ENCODE measurements around the gene GSTA1.
"Not testable (repeated sequence)": the region's sequence is repeated elsewhere in the genome, so short reads cannot be mapped to it uniquely, and the experiment has no call there.

GSTA1 gene

DNA sequence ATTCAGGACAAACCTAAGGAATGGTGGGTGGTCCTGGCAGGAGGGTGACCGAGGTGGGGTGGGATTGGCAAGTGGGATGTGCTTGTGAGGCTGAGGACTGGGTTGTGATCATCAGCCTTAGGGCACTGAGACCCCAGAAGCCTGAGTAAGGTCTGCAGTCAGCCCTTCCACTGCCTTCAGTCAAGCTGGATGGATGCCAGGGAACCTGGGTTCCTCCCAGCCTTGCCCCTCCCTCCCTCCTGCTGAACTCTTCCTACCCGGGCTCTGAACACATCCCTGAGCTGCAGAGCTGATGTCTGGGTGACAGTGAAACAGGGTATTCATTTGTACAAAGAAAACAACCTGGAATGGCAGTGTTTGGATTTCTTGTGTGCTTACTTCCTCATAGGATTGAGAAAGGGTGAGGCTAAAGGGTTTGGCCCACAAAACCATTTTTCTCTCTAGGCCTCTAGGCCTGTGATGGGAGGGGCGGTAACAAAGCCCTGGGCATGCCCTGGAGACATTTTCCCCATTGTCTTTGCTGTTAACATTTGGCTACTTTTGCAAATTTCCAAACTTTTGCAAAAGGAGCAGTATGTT lies 20.8 kb downstream of the GSTA1 start:
- not testable (repeated sequence) for H3K36me3 ChIP-seq (ENCODE audit: control insufficient read depth in 5 of 5, insufficient read depth in 5 of 5, low read length in 5 of 5); H3K9me3 ChIP-seq (ENCODE audit: control insufficient read depth in 5 of 5, low read length in 5 of 5); H3K27ac ChIP-seq (ENCODE audit: low read depth, low read length); H3K4me1 ChIP-seq (ENCODE audit: control insufficient read depth in 5 of 5, insufficient read depth in 5 of 5, low read length in 5 of 5); H3K9ac ChIP-seq (ENCODE audit: low read length in 5 of 5); H3K4me3 ChIP-seq (ENCODE audit: low read depth in 1 of 5, low read length in 5 of 5); H3K27me3 ChIP-seq (ENCODE audit: control insufficient read depth in 5 of 5, insufficient read depth in 4 of 5, low read length in 5 of 5)

DNA sequence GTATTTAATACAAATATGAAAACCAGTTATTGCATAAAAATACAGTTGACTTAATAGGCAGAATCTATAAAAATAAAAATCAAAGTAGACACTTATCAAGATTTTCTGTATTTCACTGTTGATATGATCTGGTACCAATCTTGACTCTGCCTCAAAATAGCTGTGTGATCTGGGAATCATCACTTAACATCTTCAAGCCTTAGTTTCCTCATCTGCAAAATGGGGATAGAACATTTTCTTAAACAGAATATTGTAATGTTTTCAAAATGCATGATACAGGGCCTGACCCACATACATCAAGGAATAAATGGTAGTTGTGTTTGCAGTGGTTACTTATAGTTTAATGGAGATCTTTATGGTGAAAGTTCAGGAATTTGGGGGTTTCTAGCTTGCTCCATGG lies 21.4 kb downstream of the GSTA1 start:
- not testable (repeated sequence) for H3K4me3 ChIP-seq (ENCODE audit: low read depth in 1 of 5, low read length in 5 of 5); H3K9me3 ChIP-seq (ENCODE audit: control insufficient read depth in 5 of 5, low read length in 5 of 5); H3K4me1 ChIP-seq (ENCODE audit: control insufficient read depth in 5 of 5, insufficient read depth in 5 of 5, low read length in 5 of 5); H3K27me3 ChIP-seq (ENCODE audit: control insufficient read depth in 5 of 5, insufficient read depth in 4 of 5, low read length in 5 of 5); H3K27ac ChIP-seq (ENCODE audit: low read depth, low read length); H3K36me3 ChIP-seq (ENCODE audit: control insufficient read depth in 5 of 5, insufficient read depth in 5 of 5, low read length in 5 of 5); H3K9ac ChIP-seq (ENCODE audit: low read length in 5 of 5)

DNA sequence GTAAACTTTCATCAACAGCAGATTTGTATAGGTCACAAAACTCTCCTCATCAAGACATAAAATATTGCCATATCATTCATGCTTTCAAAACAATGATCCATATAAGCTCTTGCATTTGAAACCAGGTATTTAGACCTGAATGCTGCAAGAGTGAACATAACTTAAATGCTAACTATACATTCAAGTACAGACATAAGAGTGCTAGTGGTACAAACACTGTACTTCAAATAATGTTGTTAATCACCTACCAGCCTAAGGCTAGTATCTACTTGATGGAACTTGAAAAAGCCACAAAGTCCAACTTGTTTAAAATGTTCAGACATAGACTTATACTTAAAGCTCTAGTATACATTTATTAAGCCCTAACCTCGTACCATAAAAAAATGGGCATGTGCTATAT lies 24.4 kb downstream of the GSTA1 start:
- Histone ChIP-seq H3K27ac (ENCODE audit: low read depth, low read length) (no peak overlapping the region), H3K27me3 (ENCODE audit: control insufficient read depth in 5 of 5, insufficient read depth in 4 of 5, low read length in 5 of 5) (peaks cover 0 to 2% (median 0%) of the 10 kb centered on the region in 5 donors), H3K36me3 (ENCODE audit: control insufficient read depth in 5 of 5, insufficient read depth in 5 of 5, low read length in 5 of 5) (no peaks in the 10 kb centered on the region), H3K4me1 (ENCODE audit: control insufficient read depth in 5 of 5, insufficient read depth in 5 of 5, low read length in 5 of 5) (no peaks in the 10 kb centered on the region), H3K9me3 (ENCODE audit: control insufficient read depth in 5 of 5, low read length in 5 of 5) (no peaks in the 10 kb centered on the region), H3K9ac (ENCODE audit: low read length in 5 of 5) (no peak overlapping the region), H3K4me3 (ENCODE audit: low read depth in 1 of 5, low read length in 5 of 5) (no peak overlapping the region)

DNA sequence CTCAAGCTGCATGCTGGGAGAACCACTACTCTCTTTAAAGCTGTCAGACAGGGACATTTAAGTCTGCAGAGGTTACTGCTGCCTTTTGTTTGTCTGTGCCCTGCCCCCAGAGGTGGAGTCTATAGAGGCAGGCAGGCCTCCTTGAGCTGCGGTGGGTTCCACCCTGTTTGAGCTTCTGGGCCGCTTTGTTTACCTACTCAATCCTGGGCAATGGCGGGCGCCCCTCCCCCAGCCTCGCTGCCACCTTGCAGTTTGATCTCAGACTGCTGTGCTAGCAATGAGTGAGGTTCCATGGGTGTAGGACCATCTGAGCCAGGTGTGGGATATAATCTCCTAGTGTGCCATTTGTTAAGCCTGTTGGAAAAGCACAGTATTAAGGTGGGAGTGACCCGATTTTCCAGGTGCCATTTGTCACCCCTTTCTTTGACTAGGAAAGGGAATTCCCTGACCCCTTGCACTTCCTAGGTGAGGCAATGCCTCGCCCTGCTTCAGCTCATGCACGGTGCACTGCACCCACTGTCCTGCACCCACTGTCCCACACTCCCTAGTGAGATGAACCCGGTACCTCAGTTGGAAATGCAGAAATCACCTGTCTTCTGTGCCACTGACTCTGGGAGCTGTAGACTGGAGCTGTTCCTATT lies 26.8 kb downstream of the GSTA1 start:
- not testable (repeated sequence) for H3K9me3 ChIP-seq (ENCODE audit: control insufficient read depth in 5 of 5, low read length in 5 of 5); H3K27ac ChIP-seq (ENCODE audit: low read depth, low read length); H3K4me3 ChIP-seq (ENCODE audit: low read depth in 1 of 5, low read length in 5 of 5); H3K36me3 ChIP-seq (ENCODE audit: control insufficient read depth in 5 of 5, insufficient read depth in 5 of 5, low read length in 5 of 5); H3K9ac ChIP-seq (ENCODE audit: low read length in 5 of 5); H3K4me1 ChIP-seq (ENCODE audit: control insufficient read depth in 5 of 5, insufficient read depth in 5 of 5, low read length in 5 of 5); H3K27me3 ChIP-seq (ENCODE audit: control insufficient read depth in 5 of 5, insufficient read depth in 4 of 5, low read length in 5 of 5)

DNA sequence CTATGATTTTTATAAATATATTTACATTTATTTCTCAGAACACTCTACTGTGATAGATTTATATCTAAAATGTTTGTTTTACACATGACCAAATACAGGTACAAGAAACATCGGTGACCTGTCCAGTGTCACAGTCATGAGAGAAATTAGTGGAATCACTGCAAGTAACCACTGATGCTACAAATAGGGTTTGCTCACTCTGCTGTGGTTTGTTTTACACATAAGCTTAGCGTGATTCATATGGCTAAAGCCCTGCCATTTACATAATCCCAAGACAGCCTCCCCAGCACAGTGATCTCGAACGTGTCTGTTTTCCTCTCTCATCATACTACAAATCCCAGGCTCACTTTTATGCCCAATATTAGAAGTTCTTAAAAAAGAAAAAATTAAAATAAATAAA lies 34.2 kb downstream of the GSTA1 start:
- H3K4me1 ChIP-seq (ENCODE audit: control insufficient read depth in 5 of 5, insufficient read depth in 5 of 5, low read length in 5 of 5); H3K4me3 ChIP-seq (ENCODE audit: low read depth in 1 of 5, low read length in 5 of 5); H3K9me3 ChIP-seq (ENCODE audit: control insufficient read depth in 5 of 5, low read length in 5 of 5); H3K9ac ChIP-seq (ENCODE audit: low read length in 5 of 5); H3K27ac ChIP-seq (ENCODE audit: low read depth, low read length); H3K27me3 ChIP-seq (ENCODE audit: control insufficient read depth in 5 of 5, insufficient read depth in 4 of 5, low read length in 5 of 5); H3K36me3 ChIP-seq (ENCODE audit: control insufficient read depth in 5 of 5, insufficient read depth in 5 of 5, low read length in 5 of 5): not testable (repeated sequence)

DNA sequence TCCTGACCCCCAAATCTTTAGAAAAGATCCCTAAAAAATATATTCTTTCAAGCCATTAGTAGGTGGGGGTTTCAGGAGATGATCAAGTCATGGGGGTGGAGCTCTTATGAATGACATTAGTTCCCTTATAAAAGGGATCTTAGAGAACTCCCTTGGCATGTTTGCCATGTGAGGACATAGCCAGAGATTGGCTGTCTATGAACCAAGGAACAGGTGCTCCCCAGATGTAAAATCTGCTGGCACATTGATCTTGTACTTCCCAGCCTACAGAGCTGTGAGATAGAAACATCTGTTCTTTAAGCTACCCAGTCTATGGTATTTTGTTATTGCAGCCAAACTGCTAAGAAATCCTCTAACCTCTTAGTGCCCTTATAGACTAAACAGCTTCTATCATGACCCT lies 36.0 kb downstream of the GSTA1 start:
- not testable (repeated sequence) for H3K36me3 ChIP-seq (ENCODE audit: control insufficient read depth in 5 of 5, insufficient read depth in 5 of 5, low read length in 5 of 5); H3K27ac ChIP-seq (ENCODE audit: low read depth, low read length)

DNA sequence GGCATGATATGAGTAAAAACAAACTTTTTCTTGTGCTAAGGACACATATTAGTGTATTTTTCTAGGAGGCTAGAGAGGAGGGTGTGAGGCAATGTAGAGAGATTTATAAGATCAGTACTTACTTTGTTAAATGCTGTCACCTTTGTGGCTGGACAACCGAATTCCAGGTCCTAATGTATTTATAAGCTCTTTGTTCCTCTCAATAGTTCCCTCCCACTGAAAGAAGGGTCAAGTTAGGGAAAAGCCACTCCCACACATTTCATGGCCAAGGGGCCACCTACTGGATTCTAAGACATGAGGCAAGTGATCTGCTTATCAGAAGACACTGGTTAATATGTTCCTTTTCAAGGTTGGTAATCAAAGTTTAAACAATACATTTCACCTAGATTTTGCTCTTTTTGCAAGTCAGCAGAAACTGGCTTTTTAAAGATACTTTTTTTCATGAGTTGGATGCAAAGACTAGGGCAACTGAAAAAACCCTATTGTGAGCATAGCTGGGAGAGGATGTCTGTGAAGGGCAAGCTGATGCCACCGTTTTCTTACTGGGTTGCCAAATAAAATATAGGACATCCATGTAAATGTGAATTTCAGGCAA lies 40.2 kb downstream of the GSTA1 start, which contains the start of gene GSTA2:
GSTA2 (minus strand) TSS at position 154 of the 595 bp plus-strand sequence. CDS start 5,528 bp downstream, outside the sequence.
- H3K9ac ChIP-seq (ENCODE audit: low read length in 5 of 5); H3K27ac ChIP-seq (ENCODE audit: low read depth, low read length); H3K9me3 ChIP-seq (ENCODE audit: control insufficient read depth in 5 of 5, low read length in 5 of 5); H3K36me3 ChIP-seq (ENCODE audit: control insufficient read depth in 5 of 5, insufficient read depth in 5 of 5, low read length in 5 of 5); H3K27me3 ChIP-seq (ENCODE audit: control insufficient read depth in 5 of 5, insufficient read depth in 4 of 5, low read length in 5 of 5); H3K4me1 ChIP-seq (ENCODE audit: control insufficient read depth in 5 of 5, insufficient read depth in 5 of 5, low read length in 5 of 5); H3K4me3 ChIP-seq (ENCODE audit: low read depth in 1 of 5, low read length in 5 of 5): not testable (repeated sequence)

More for the DNA sequence above, 36.0 kb downstream of the GSTA1 start:
- not testable (repeated sequence) for H3K9me3 ChIP-seq (ENCODE audit: control insufficient read depth in 5 of 5, low read length in 5 of 5); H3K4me1 ChIP-seq (ENCODE audit: control insufficient read depth in 5 of 5, insufficient read depth in 5 of 5, low read length in 5 of 5); H3K9ac ChIP-seq (ENCODE audit: low read length in 5 of 5); H3K4me3 ChIP-seq (ENCODE audit: low read depth in 1 of 5, low read length in 5 of 5); H3K27me3 ChIP-seq (ENCODE audit: control insufficient read depth in 5 of 5, insufficient read depth in 4 of 5, low read length in 5 of 5)

DNA sequence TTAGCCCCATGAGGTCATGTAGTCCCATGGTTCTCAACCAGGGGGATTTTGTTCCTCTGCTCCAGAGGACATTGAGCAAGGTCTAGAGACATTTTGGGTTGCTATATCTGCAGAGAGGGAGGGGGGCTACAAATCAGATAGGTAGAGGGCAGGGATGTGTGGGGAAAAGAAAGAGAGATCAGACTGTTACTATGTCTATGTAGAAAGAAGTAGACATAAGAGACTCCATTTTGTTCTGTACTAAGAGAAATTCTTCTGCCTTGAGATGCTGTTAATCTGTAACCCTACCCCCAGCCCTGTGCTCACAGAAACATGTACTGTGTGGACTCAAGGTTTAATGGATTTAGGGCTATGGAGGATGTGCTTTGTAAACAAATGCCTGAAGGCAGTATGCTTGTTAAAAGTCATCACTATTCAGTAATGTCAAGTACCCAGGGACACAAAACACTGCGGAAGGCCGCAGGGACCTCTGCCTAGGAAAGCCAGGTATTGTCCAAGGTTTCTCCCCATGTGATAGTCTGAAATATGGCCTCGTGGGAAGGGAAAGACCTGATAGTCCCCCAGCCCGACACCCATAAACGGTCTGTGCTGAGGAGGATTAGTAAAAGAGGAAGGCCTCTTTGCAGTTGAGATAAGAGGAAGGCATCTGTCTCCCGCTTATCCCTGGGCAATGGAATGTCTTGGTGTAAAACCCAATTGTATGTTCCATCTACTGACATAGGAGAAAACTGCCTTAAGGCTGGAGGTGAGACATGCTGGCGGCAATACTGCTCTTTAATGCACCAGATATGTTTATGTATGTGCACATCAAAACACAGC lies 41.7 kb downstream of the GSTA1 start:
- H3K9me3 ChIP-seq (ENCODE audit: control insufficient read depth in 5 of 5, low read length in 5 of 5); H3K9ac ChIP-seq (ENCODE audit: low read length in 5 of 5); H3K27me3 ChIP-seq (ENCODE audit: control insufficient read depth in 5 of 5, insufficient read depth in 4 of 5, low read length in 5 of 5); H3K4me3 ChIP-seq (ENCODE audit: low read depth in 1 of 5, low read length in 5 of 5); H3K27ac ChIP-seq (ENCODE audit: low read depth, low read length); H3K36me3 ChIP-seq (ENCODE audit: control insufficient read depth in 5 of 5, insufficient read depth in 5 of 5, low read length in 5 of 5); H3K4me1 ChIP-seq (ENCODE audit: control insufficient read depth in 5 of 5, insufficient read depth in 5 of 5, low read length in 5 of 5): not testable (repeated sequence)

DNA sequence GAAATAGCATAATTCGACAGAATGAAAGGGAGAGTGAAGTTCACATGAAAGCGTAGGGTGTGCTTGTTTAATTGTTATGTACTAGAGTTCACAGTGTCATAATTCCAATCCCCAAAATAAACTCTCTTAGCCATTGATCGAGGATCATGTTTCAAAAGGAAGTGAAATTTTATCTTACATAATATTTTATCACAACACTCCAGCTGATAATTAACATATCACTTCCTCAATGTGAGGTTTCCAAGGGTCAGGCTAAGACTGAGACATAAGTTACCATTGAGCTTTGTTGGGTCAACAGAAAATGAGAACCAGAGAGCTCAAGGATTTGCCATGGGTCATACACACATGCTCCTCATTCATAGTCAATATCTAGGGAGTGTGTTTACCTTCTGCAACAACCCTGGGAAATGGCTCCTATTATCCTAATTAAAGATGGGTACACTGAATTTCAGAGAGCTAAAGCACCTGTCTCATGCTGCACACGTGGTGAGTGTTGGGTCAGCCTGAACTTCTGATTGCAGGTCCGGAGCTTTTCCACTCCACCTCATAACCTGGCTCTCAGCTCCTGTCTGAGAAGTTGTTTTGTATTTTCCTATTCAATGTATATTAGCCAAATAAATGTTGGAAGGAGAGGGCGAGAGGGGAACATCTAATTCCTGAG lies 43.4 kb downstream of the GSTA1 start:
- no peaks in the 10 kb centered on the region for H3K36me3 ChIP-seq (ENCODE audit: control insufficient read depth in 5 of 5, insufficient read depth in 5 of 5, low read length in 5 of 5)
- no peaks in the 10 kb centered on the region for H3K27me3 ChIP-seq (ENCODE audit: control insufficient read depth in 5 of 5, insufficient read depth in 4 of 5, low read length in 5 of 5)
- no peaks in the 10 kb centered on the region for H3K4me1 ChIP-seq (ENCODE audit: control insufficient read depth in 5 of 5, insufficient read depth in 5 of 5, low read length in 5 of 5)
- H3K4me3 ChIP-seq (ENCODE audit: low read depth in 1 of 5, low read length in 5 of 5): no peak overlapping the region
- H3K27ac ChIP-seq (ENCODE audit: low read depth, low read length): no peak overlapping the region
- H3K9me3 ChIP-seq (ENCODE audit: control insufficient read depth in 5 of 5, low read length in 5 of 5): no peaks in the 10 kb centered on the region
- H3K9ac ChIP-seq (ENCODE audit: low read length in 5 of 5): no peak overlapping the region

DNA sequence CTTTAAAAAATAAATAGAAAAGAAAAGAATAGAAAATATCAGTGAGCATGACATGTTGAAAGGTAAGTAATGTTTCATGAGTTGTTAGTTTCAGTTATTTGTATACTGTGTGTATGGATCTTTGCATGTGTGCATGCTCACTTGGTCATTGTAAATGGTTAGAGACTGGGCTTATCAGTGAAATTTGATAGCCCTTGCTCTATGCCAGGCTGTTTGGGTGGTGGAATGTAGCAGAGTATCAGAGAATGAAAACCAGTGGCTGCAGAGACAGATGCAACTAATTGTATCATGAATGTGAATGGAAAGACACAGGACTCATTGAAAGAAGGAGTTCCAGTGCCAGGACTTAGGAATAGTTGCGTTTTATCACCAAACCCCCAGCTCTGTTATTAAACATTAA lies 44.5 kb downstream of the GSTA1 start:
- Histone ChIP-seq H3K27ac (ENCODE audit: low read depth, low read length) (no peak overlapping the region), H3K4me1 (ENCODE audit: control insufficient read depth in 5 of 5, insufficient read depth in 5 of 5, low read length in 5 of 5) (no peaks in the 10 kb centered on the region), H3K36me3 (ENCODE audit: control insufficient read depth in 5 of 5, insufficient read depth in 5 of 5, low read length in 5 of 5) (no peaks in the 10 kb centered on the region), H3K4me3 (ENCODE audit: low read depth in 1 of 5, low read length in 5 of 5) (no peak overlapping the region), H3K27me3 (ENCODE audit: control insufficient read depth in 5 of 5, insufficient read depth in 4 of 5, low read length in 5 of 5) (no peaks in the 10 kb centered on the region), H3K9me3 (ENCODE audit: control insufficient read depth in 5 of 5, low read length in 5 of 5) (no peaks in the 10 kb centered on the region), H3K9ac (ENCODE audit: low read length in 5 of 5) (no peak overlapping the region)

Data from subcutaneous abdominal adipose tissue (tissue), 5 donors.